HG02798 (cell line): Measurements from ENCODE around the gene ACTN4.

ENCODE experiments used
- ATAC-seq: cut with Tn5 transposase; IDR thresholded peaks from one replicate; pipeline ENCODE4 v1.9.1; 2021; ENCODE audit warnings: mild to moderate bottlenecking; ENCODE audit not compliant: unreplicated experiment, poor library complexity

Gene ACTN4

GRCh38 chr19:38721496-38721895 is 74.0 kb downstream of the ACTN4 start:
- ATAC-seq: no peak

GRCh38 chr19:38721979-38722773 is 74.7 kb downstream of the ACTN4 start:
- ATAC-seq: no peak

DNA sequence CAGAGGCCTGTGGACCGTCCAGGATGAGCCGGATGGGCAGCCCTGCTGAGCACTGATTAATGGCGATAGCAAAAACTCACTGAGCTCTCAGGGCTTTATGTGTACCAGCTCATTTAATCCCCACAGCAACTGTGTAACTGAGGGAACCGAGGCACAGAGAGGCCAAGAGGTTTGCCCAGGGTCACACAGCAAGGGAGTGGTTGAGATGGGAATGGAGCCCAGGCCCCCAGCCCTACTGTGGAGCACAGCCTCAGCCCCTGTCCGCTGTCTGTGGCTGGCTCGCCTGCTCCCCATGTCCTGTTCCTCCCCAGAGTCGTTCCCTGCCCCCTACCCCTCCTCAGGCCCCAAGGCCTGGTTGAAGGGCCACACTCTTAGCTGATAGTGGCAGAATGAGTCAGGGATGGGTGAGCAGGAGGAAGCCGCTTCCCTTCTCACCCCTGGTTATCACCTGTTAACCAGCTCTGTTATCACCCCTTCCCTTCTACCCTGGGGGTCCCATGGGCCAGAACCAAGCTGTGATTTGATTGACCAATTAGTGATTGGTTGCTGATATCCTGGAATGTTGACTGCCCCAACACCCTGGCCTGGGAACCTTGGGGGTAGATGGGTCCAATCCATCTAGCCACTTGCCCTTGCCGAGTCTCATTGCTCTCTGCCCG is 75.6 kb downstream of the ACTN4 start:
- no peak for ATAC-seq

DNA sequence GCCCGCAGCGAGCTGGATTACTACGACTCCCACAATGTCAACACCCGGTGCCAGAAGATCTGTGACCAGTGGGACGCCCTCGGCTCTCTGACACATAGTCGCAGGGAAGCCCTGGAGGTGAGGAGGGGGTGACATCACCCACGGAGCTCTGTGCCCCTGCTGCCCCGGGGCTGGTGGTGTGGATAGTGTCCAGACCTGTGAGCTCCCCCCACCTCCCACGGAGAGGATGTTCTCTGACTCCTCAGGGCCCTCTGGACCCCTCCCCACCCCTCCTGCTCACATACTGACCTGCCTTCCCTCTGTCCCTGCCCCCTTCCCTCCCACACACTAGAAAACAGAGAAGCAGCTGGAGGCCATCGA is 76.1 kb downstream of the ACTN4 start:
- ATAC-seq: no peak

DNA sequence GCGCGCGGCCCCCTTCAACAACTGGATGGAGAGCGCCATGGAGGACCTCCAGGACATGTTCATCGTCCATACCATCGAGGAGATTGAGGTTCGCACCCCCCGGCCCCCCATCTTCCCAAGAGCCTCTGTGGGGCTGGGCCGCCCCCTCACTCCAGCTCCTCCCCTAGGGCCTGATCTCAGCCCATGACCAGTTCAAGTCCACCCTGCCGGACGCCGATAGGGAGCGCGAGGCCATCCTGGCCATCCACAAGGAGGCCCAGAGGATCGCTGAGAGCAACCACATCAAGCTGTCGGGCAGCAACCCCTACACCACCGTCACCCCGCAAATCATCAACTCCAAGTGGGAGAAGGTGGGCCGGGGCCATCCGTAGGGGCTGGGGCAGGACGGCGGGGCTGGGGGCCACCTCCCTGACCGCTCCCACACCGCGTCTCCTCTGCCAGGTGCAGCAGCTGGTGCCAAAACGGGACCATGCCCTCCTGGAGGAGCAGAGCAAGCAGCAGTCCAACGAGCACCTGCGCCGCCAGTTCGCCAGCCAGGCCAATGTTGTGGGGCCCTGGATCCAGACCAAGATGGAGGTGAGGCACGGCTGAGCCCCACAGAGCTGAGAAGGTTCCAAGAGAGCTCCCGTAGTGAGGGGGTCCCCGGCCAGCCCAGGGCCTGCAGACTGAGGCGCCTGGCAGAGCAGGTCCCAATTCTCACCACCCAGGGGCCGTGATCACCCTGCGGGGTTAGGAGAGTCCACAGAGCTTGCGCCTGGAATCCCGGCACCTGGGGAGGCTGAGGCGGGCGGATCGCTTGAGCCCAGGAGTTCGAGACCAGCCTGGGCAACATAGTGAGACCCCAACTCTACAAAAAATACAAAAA is 76.8 kb downstream of the ACTN4 start:
- no peak for ATAC-seq

DNA sequence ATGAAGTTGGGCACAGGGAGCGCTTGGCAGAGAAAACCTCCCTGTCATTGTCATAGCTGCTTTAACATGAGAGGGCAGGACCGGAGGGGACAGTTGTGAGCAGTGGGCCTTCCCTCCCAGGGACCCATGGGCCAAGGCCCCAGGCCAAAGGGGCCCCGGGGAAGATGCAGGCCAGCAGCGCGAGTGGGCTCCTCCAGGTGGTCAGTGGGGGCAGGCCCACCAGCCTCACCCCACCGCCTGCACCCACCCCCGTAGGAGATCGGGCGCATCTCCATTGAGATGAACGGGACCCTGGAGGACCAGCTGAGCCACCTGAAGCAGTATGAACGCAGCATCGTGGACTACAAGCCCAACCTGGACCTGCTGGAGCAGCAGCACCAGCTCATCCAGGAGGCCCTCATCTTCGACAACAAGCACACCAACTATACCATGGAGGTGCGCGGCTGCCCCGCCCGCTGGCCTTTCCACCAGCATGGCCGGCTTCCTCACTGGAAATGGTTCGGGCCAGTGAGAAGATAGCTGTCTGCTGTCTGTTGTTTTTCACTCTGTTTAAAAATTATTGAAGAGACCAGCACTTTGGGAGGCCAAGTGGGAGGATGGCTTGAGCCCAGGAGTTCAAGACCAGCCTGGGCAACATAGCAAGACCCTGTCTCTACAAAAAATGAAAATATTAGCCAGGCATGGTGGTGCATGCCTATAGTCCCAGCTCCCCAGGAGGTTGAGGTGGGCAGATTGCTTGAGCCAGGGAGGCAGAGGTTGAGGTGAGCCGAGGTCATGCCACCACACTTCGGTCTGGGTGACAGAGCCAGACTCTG is 78.2 kb downstream of the ACTN4 start:
- no peak for ATAC-seq

DNA sequence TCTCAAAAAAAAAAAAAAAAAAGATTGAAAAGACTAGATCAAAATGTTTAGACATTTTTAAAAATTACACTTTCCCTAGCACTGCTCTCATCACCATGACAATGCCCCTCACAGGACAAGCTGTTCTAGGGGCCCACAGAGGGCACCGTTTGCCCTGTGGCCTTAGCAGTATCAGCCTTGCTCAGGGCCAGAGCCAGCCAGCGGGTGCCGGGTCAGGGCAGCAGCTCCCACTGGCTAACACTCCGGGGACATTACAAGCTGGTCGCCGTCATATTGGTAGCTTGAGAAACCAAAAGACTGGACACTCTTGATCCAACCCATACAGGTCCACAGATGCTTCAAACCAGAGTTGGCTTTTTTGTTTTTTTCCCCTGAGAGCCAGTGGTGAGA is 78.8 kb downstream of the ACTN4 start:
- no peak for ATAC-seq

DNA sequence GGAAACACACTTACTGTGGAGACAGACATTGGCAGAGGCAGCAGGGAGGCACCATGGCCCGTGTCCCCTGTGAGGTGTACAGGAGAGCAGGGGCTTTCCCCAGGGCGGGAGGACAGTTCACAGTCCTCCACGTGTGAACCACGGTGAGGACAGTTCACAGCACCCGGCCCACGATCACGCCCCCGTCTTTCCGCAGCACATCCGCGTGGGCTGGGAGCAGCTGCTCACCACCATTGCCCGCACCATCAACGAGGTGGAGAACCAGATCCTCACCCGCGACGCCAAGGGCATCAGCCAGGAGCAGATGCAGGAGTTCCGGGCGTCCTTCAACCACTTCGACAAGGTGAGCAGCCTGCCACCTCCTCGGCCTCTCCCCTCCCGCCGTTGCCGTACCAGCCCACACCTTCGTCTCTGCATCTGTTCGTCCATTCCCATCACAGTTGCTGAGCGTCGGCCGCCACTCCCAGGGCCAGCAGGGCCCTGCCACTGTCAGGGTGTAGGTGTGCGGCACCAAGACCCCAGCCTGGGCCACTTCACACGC is 79.4 kb downstream of the ACTN4 start:
- no peak for ATAC-seq

- ATAC-seq: no peak
Observed at GRCh38 chr19:38727306-38727867, 79.9 kb downstream of the ACTN4 start.

GRCh38 chr19:38727868-38728660 is 80.6 kb downstream of the ACTN4 start:
- no peak for ATAC-seq

DNA sequence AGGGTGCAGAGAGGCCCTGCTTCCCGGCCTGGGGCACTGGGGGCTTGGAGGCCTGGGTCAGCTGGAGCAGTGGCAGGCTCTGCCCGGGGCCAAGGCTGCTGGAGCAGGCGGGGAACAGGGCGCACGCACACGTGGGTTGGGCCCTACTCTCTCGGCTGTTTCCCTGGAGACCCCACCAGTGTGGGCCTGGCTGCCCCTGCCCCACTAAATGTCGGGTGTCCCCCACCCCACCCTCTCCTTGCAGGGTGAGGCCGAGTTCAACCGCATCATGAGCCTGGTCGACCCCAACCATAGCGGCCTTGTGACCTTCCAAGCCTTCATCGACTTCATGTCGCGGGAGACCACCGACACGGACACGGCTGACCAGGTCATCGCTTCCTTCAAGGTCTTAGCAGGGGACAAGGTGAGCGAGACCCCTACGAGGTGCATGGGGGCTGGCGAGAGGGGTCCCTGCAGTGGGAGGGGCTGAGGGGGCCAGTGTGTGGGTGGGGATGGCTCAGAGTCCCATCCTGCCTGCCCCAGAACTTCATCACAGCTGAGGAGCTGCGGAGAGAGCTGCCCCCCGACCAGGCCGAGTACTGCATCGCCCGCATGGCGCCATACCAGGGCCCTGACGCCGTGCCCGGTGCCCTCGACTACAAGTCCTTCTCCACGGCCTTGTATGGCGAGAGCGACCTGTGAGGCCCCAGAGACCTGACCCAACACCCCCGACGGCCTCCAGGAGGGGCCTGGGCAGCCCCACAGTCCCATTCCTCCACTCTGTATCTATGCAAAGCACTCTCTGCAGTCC is 81.5 kb downstream of the ACTN4 start:
- ATAC-seq: no peak

GRCh38 chr19:38729653-38730469 is 82.4 kb downstream of the ACTN4 start:
- ATAC-seq: no peak

- no peak for ATAC-seq
Observed at GRCh38 chr19:38730470-38730730, 83.0 kb downstream of the ACTN4 start.

DNA sequence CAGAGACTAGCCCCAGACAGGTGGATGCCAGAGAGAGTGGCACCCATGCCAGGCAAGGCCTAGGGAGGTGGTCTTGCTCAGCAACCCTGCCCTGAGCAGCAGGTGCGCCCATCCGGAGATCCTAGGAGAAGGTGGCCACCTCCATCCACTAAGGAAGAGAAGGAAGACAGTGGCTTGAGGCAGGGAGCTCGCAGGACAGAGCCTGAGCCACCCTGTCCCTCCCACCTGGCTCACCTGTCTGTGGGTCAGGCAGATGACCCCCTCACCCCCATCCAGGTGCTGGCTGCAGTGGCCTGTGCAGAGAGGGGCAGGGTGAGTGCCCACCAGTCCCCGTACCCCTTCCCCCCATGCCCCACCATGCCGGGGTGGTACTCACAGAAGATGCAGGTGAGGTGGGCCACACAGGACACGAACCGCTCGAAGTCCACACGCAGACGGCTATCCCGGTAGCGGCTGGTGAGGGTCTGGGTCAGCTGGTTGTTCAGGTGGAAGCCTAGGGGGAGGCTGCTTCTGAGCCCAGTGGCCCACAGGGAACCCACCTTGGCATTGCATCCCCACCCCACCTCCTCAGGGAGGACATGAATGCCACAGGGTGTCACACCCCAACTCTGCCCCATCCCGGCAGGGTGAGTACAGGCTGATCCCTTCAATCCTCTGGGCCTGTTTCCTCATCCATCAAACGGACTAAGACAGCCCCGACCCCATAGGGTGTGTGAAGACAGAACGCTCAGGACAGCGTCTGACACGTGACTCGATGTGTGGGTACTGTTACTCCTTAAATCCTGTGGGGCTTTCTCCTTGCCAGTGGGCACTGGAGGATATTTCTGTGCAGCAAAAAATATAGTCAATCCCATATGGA is 83.5 kb downstream of the ACTN4 start:
- no peak for ATAC-seq

- no peak for ATAC-seq
Observed at GRCh38 chr19:38731654-38732301, 84.3 kb downstream of the ACTN4 start.

GRCh38 chr19:38733241-38733492 is 85.7 kb downstream of the ACTN4 start:
- ATAC-seq: no peak
